Adrenal gland (tissue), 5 donors: ENCODE data around the gene YIF1B.

Source experiments
- POLR2A ChIP-seq, 2 donors: fragments of 450-650 bp; IDR thresholded peaks; one replicate each; pipeline ENCODE4 v1.6.1; 2017; ENCODE audit warnings: antibody characterized with exemption in 2 of 2, mild to moderate bottlenecking in 2 of 2, moderate library complexity in 1 of 2
- TF ChIP-seq, protein P1 (sequence below), 6 experiments: fragments of 450-650 bp in 4 of 6; fragments of 200-600 bp in 2 of 6; sonication (generic) in 1 of 6; IDR thresholded peaks; 1 replicate in 5 of 6; 2 replicates in 1 of 6; pipeline versions ENCODE4 v1.5.1 to v1.8.0; 2016 to 2021; ENCODE audit warnings: antibody characterized with exemption in 6 of 6, mild to moderate bottlenecking in 2 of 6, moderate library complexity in 1 of 6
- donor health status: DM: no; HTN: no; CAD: no.

DNA sequence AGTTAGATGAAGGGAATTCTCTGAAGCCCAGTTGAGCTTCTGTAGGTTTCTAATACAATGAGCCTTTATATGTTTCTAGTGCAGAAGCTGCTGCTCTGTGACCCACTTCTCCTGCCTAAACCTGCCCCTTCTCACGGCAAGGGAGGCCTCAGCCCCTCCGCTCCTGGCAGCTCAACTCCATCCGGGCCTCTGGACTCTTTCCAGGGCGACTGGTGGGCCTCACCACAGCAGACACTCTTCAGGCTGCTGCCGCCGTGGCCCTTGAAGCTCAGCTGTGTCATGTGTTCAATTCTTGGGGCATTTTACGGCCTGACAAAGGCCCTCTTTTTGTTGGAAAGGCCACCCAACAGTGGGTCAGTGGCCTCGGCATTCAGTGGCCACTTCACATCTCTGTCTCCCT, 21.7 kb downstream of the YIF1B start:
- TF ChIP-seq, protein P1, sequence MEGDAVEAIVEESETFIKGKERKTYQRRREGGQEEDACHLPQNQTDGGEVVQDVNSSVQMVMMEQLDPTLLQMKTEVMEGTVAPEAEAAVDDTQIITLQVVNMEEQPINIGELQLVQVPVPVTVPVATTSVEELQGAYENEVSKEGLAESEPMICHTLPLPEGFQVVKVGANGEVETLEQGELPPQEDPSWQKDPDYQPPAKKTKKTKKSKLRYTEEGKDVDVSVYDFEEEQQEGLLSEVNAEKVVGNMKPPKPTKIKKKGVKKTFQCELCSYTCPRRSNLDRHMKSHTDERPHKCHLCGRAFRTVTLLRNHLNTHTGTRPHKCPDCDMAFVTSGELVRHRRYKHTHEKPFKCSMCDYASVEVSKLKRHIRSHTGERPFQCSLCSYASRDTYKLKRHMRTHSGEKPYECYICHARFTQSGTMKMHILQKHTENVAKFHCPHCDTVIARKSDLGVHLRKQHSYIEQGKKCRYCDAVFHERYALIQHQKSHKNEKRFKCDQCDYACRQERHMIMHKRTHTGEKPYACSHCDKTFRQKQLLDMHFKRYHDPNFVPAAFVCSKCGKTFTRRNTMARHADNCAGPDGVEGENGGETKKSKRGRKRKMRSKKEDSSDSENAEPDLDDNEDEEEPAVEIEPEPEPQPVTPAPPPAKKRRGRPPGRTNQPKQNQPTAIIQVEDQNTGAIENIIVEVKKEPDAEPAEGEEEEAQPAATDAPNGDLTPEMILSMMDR (IDR thresholded peaks at IDR 0.05), result no peak
- TF ChIP-seq POLR2A (IDR thresholded peaks at IDR 0.05), result no peak
